Loucy (cell line): Measurements from ENCODE around the gene MS4A18.

ENCODE experiments used
- H2AFZ ChIP-seq: fragments of 200-600 bp; sonication (generic); 2 replicates; pipeline ENCODE4 v1.6.0; 2016; ENCODE audit warnings: antibody characterized with exemption, mild to moderate bottlenecking, low read length, moderate library complexity
- H3F3A ChIP-seq: fragments of 200-600 bp; 2 replicates; pipeline ENCODE4 v1.6.0; 2016; ENCODE audit warnings: antibody characterized with exemption, low read depth, mild to moderate bottlenecking
- H3K27me3 ChIP-seq: fragments of 200-600 bp; sonication (generic); 2 replicates; pipeline ENCODE4 v1.6.1; 2014; ENCODE audit warnings: low read length, mild to moderate bottlenecking; ENCODE audit not compliant: insufficient read depth, poor library complexity, severe bottlenecking
- H3K36me3 ChIP-seq: fragments of 200-600 bp; sonication (generic); 2 replicates; pipeline ENCODE4 v1.6.1; 2016; ENCODE audit warnings: low read length; ENCODE audit not compliant: insufficient read depth
- H3K4me1 ChIP-seq: fragments of 200-600 bp; sonication (generic); 2 replicates; pipeline ENCODE4 v1.5.1; 2014; ENCODE audit warnings: low read length, mild to moderate bottlenecking; ENCODE audit not compliant: insufficient read depth, poor library complexity, severe bottlenecking
- H3K4me2 ChIP-seq: fragments of 200-600 bp; sonication (generic); 2 replicates; pipeline ENCODE4 v1.6.0; 2014; ENCODE audit warnings: antibody characterized with exemption, low read length, low read depth, mild to moderate bottlenecking; ENCODE audit not compliant: poor library complexity, severe bottlenecking
- H3K4me3 ChIP-seq: fragments of 200-600 bp; sonication (generic); 2 replicates; pipeline ENCODE4 v1.5.1; 2014; ENCODE audit warnings: low read length, mild to moderate bottlenecking, mixed read lengths; ENCODE audit not compliant: poor library complexity, severe bottlenecking
- H3K79me2 ChIP-seq: fragments of 200-600 bp; sonication (generic); 2 replicates; pipeline ENCODE4 v1.6.1; 2014; ENCODE audit warnings: low read length; ENCODE audit not compliant: insufficient read depth
- H3K9ac ChIP-seq: fragments of 200-600 bp; sonication (generic); 2 replicates; pipeline ENCODE4 v1.6.0; 2014; ENCODE audit warnings: mild to moderate bottlenecking, low read depth, low read length, moderate library complexity; ENCODE audit not compliant: poor library complexity, severe bottlenecking
- H3K9me2 ChIP-seq: fragments of 200-600 bp; sonication (generic); replicated peaks from 2 replicates; pipeline ENCODE4 v1.6.1; 2016; ENCODE audit warnings: low read depth, low read length, mixed read lengths
- H3K9me3 ChIP-seq: fragments of 200-600 bp; sonication (generic); 2 replicates; pipeline ENCODE4 v1.6.1; 2014; ENCODE audit warnings: mild to moderate bottlenecking, antibody characterized with exemption, low read length, low read depth; ENCODE audit not compliant: insufficient read depth
- H4K20me1 ChIP-seq: fragments of 200-600 bp; sonication (generic); 2 replicates; pipeline ENCODE4 v1.6.0; 2014; ENCODE audit warnings: antibody characterized with exemption, low read length, mild to moderate bottlenecking; ENCODE audit not compliant: insufficient read depth, poor library complexity, severe bottlenecking
- EZH2phosphoT487 ChIP-seq: fragments of 200-600 bp; IDR thresholded peaks from 2 replicates; pipeline ENCODE4 v1.6.1; 2018; ENCODE audit warnings: antibody characterized with exemption, mild to moderate bottlenecking, moderate library complexity, borderline replicate concordance
- TF ChIP-seq, protein P1 (sequence below): fragments of 200-600 bp; sonication (generic); conservative IDR thresholded peaks from 2 replicates; pipeline ENCODE4 v1.5.1; 2014; ENCODE audit warnings: mild to moderate bottlenecking, antibody characterized with exemption, low read length

Gene MS4A18

GRCh38 chr11:60767388-60767811, 42.9 kb downstream of the MS4A18 start:
- Histone ChIP-seq H3K4me3 (no peak overlapping the region), H3K4me2 (no peak overlapping the region), H3K9ac (no peak overlapping the region), H3K27me3 (no peaks in the 10 kb centered on the region), H4K20me1 (no peaks in the 10 kb centered on the region), H3K36me3 (no peaks in the 10 kb centered on the region), H3K79me2 (no peaks in the 10 kb centered on the region), H3F3A (no peaks in the 10 kb centered on the region), H3K4me1 (peaks cover 4% of the 10 kb centered on the region), H2AFZ (no peak overlapping the region), H3K9me2 (no peaks in the 10 kb centered on the region), H3K9me3 (no peaks in the 10 kb centered on the region)
- TF ChIP-seq EZH2phosphoT487, result no peak
- TF ChIP-seq, protein P1, sequence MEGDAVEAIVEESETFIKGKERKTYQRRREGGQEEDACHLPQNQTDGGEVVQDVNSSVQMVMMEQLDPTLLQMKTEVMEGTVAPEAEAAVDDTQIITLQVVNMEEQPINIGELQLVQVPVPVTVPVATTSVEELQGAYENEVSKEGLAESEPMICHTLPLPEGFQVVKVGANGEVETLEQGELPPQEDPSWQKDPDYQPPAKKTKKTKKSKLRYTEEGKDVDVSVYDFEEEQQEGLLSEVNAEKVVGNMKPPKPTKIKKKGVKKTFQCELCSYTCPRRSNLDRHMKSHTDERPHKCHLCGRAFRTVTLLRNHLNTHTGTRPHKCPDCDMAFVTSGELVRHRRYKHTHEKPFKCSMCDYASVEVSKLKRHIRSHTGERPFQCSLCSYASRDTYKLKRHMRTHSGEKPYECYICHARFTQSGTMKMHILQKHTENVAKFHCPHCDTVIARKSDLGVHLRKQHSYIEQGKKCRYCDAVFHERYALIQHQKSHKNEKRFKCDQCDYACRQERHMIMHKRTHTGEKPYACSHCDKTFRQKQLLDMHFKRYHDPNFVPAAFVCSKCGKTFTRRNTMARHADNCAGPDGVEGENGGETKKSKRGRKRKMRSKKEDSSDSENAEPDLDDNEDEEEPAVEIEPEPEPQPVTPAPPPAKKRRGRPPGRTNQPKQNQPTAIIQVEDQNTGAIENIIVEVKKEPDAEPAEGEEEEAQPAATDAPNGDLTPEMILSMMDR, result no peak

DNA sequence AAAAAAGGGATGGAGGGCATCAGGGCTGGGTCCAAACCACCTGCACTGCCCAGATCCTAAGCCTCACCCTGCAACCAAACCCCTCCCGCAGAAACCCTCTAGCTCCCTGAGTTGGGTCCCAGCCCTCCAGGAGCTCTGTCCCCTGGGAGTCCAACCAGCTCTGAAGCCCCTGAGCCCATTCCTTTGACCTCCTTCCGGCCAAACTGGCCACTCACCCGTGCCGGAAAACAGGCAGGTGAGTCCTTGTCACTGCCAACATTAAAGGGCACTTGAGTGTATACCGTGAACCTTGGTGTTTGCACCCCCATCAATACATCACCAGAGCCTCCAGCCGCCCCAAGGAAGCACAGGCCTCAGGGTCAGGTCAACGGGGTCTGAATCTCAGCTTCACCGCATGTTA, 43.7 kb downstream of the MS4A18 start:
- TF ChIP-seq, protein P1, result no peak
- TF ChIP-seq EZH2phosphoT487, result no peak

GRCh38 chr11:60769273-60769672, 44.8 kb downstream of the MS4A18 start:
- Histone ChIP-seq H3K27me3 (no peaks in the 10 kb centered on the region), H3K9me3 (no peaks in the 10 kb centered on the region), H3F3A (no peaks in the 10 kb centered on the region)

More for the DNA sequence above, 43.7 kb downstream of the MS4A18 start:
- Histone ChIP-seq H3K4me3 (no peak overlapping the region), H3K9ac (no peak overlapping the region), H3K27me3 (no peaks in the 10 kb centered on the region), H3K4me1 (peaks cover under 1% of the 10 kb centered on the region), H4K20me1 (no peaks in the 10 kb centered on the region), H3K36me3 (no peaks in the 10 kb centered on the region), H3K79me2 (no peaks in the 10 kb centered on the region), H3K9me3 (no peaks in the 10 kb centered on the region), H3K9me2 (no peaks in the 10 kb centered on the region), H3K4me2 (no peak overlapping the region), H2AFZ (no peak overlapping the region), H3F3A (no peaks in the 10 kb centered on the region)

More at GRCh38 chr11:60769273-60769672, 44.8 kb downstream of the MS4A18 start:
- Histone ChIP-seq H2AFZ (no peak overlapping the region), H3K4me3 (no peak overlapping the region), H3K79me2 (no peaks in the 10 kb centered on the region), H3K4me1 (no peaks in the 10 kb centered on the region), H3K9me2 (no peaks in the 10 kb centered on the region), H4K20me1 (no peaks in the 10 kb centered on the region), H3K4me2 (no peak overlapping the region), H3K9ac (no peak overlapping the region), H3K36me3 (no peaks in the 10 kb centered on the region)
- TF ChIP-seq, protein P1, result no peak
- no peak for TF ChIP-seq EZH2phosphoT487
